Upper lobe of left lung (tissue), 4 donors: ENCODE measurements around the gene PTBP3.

Experiments
- CTCF ChIP-seq, 6 experiments: fragments of 450-650 bp in 4 of 6; fragments of 200-600 bp in 2 of 6; sonication (generic) in 2 of 6; IDR thresholded peaks; one replicate each; pipeline ENCODE4 v1.5.1; 2016 to 2019; ENCODE audit warnings: antibody characterized with exemption in 6 of 6
- POLR2A ChIP-seq, 4 donors: fragments of 450-650 bp; IDR thresholded peaks; one replicate each; pipeline ENCODE4 v1.5.1; 2016 to 2017; ENCODE audit warnings: antibody characterized with exemption in 4 of 4, mild to moderate bottlenecking in 2 of 4

DNA sequence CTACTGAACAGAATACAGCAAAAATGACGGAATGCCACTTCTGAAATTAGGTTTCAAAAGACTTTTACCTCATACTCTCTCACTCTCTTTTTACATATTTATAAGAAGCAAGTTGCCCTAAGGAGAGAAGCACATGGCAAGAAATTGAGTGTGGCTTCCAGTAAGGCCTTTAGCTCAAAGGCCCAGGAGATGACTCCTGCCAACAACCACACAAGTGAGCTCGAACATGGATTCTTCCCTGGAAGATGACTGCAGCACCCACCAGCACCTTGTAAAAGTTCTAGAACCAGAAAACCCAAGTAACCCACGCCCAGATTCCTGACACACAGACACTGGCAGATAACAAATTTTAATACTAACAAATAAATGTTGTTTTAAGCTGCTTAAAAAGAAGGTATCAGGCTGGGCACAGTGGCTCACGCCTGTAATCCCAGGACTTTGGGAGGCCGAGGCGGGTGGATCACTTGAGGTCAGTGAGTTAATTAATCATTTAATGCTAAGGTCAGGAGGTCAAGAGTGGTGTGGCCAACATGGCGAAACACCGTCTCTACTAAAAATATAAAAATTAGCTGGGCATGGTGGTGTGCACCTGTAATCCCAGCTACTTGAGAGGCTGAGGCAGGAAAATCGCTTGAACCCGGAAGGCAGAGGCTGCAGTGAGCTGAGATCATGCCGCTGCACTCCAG is 17.0 kb downstream of the PTBP3 start:
- no peak for TF ChIP-seq POLR2A (IDR thresholded peaks at IDR 0.05)
- TF ChIP-seq CTCF (IDR thresholded peaks at IDR 0.05) = no peak
